NCI-H526 (cell line): Measurements from ENCODE around the gene SEPHS1.
A peak's percentile ranks its signal among the peaks of the same experiment; 100 is the strongest.

Source experiments
- DNase-seq, 2 experiments: peaks; one replicate each; lab custom pipeline; 2025; lab: John Stamatoyannopoulos, UW

The SEPHS1 gene

GRCh38 chr10:13327534-13327933, 20.6 kb downstream of the SEPHS1 start:
- no peak for DNase-seq

DNA sequence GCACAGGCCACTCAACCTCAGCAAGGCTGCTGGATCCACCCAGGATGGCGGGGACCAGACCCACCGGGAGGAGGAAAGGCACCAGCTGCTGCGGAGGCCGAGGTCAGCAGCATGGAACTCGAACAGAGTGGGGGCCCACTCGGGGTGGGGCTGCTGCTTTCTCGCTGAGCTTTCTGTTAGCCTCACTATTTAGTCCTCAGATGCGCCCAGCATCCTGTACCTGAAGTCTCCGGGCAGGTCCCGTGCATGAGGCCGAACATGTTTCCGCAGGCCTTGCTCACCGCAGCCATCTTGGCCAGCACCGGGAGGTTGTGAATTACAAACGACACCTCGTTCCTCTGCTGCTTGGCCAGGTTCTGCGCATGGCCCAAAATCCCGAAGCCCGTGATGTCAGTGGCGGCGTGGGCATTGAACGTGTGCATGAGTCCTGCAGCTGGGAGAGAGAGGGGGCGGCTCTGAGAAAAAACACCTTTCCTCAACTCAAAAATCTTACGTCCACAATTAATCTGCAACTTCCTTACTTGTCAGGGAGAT, 25.4 kb downstream of the SEPHS1 start:
- no peak for DNase-seq

DNA sequence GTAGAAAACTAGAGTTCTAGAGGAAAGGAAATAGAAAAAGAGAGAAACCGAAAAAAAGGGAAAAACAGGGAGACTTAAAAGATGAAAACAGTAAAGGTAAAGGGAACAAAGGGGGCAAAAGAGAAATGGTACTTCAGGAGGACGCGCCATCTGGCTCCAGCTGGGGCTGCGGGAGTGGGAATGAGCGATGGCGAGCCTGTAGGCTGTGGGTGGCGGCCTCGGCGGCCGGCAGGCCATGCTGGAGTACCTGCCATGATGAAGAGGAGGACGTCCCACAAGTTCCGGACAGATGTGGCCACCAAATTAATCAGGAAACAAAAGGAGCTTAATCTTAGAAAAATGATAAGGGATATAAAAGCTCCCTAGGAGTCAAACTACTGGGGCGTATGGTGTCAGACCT, 26.5 kb downstream of the SEPHS1 start:
- DNase-seq: no peak

GRCh38 chr10:13319166-13319565, 28.9 kb downstream of the SEPHS1 start:
- DNase-seq: no peak

- DNase-seq: no peak
Observed at GRCh38 chr10:13317474-13317873, 30.6 kb downstream of the SEPHS1 start.

- DNase-seq: no peak
Observed at GRCh38 chr10:13316635-13317311, 31.3 kb downstream of the SEPHS1 start.

- no peak for DNase-seq
Observed at GRCh38 chr10:13315361-13315760, 32.7 kb downstream of the SEPHS1 start.

DNA sequence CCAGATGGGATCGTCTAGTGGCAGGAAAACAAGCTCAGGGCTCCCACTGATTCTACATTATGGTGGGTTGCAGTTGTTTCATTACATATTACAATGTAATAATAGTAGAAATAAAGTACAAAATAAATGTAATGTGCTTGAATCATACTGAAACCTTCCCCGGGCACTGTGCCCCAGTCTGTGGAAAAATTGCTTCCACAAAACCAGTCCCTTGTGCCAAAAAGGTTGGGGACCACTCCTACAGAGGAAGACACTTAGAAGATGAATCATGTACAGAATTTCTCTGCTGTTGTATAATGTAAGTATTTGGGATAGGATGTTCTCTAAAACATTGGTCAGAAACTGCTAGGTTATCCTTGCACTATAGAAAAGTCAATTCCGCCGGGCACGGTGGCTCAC, 36.9 kb downstream of the SEPHS1 start:
- DNase-seq: no peak

DNA sequence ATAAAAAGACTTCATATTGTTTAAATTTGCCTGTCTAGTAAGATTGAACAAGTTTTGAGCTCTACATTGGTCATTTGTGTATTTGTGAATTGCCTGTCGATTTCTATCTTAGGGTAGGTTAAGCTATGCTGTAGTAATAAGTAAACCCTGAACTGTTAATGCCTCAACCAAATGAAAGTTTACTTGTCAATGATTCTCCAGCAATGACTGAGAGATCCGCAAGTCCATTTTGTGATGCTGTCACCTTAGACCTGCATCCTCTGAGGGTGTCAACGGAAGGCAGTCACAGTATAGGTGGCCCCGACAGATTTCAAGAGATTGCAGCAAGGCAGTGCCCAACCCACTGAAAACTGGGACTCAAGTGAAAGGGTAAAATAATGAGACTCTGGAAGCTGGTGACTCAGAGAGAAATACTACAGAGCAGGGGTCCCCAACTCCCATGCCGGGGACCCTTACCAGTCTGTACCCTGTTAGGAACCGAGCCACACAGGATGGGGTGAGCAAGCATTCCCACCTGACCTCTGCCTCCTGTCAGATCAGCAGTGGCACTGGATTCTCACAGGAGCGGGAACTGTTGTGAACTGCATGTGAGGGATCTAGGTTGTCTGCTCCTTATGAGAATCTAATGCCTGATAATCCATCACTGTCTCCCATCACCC, 37.4 kb downstream of the SEPHS1 start:
- no peak for DNase-seq

DNA sequence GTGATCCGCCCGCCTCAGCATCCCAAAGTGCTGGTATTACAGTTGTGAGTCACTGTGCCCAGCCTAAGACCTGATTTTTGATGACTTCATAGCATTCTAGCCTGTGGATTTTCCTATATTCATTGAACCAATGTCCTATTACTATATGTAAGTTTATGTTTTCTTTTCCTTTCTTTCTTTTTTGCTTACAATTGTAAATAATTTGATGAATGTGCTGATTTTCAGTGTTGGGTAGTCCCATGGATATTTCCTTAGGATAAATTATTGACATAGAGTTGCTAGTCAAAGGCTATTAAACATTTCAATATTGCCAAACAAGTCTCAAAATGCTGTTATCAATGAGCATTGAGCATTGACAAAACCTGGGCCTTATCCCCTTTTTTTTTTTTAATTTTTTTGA, 38.3 kb downstream of the SEPHS1 start:
- no peak for DNase-seq

GRCh38 chr10:13308096-13308495, 40.0 kb downstream of the SEPHS1 start:
- DNase-seq: no peak

DNA sequence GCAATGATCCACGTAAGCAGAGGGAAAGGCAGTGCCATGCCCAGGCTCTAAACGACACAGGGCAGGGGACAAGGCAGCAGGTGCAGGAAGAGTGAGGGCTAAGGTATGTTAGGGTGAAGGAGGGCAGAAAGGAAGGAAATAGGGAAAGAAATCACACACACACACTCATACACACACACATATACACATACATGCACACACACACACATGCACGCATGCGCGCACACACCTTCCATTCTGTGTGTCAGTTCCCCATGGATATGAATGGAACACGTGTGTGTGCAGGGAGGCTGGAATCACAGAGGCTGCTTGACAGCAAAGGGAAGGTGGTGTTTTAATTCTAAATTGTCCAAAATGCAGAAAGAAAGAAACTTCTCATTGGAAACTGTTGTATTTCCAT, 42.0 kb downstream of the SEPHS1 start:
- no peak for DNase-seq

- no peak for DNase-seq
Observed at GRCh38 chr10:13302821-13303555, 45.1 kb downstream of the SEPHS1 start.

- peak; percentile 36 to 86 for DNase-seq
Observed at GRCh38 chr10:13299437-13300287, 48.4 kb downstream of the SEPHS1 start, which contains the start of gene PHYH. PHYH (minus strand) TSS chr10:13300064; CDS start chr10:13300042, 22 bp downstream.

GRCh38 chr10:13298748-13299436, 49.2 kb downstream of the SEPHS1 start:
- DNase-seq: no peak

- no peak for DNase-seq
Observed at GRCh38 chr10:13296476-13296875, 51.6 kb downstream of the SEPHS1 start.

- no peak for DNase-seq
Observed at GRCh38 chr10:13294784-13295183, 53.3 kb downstream of the SEPHS1 start.

GRCh38 chr10:13291821-13292773, 56.0 kb downstream of the SEPHS1 start:
- no peak for DNase-seq

DNA sequence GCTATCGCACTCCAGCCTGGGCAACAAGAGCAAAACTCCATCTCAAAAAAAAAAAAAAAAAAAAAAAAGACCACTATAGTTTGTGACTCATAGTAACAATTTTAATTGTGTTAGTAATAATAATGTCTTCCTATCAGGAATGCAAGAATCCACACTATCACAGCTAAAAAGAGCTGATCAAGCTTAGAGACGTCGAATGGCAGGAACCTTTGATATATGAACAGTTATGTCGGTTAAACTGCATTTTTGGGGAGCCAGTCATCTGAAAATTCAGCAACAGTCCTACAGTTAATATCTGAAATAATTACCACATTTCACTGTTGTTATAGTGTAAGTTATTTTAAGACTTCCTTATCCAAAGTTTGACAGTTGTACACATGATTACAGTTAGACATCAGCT, 57.0 kb downstream of the SEPHS1 start:
- no peak for DNase-seq

DNA sequence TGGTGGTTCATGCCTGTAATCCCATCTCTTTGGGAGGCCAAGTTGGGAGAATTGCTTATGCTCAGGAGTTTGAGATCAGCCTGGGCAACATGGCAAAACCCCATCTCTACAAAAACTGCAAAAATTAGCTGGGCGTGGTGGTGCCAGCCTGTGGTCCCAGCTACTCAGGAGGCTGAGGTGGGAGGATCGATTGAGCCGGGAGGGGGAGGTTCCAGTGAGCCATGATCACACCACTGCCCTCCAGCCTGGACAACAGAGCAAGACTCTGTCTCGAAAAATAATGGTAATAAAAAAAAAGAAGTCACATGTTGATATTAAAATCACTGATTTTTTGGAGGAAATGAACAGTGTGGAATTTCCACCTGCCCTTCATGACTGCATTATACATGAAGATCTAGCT, 64.0 kb downstream of the SEPHS1 start:
- no peak for DNase-seq
